ENCODE measurements around the gene CACNG3.

- TF ChIP-seq POLR2AphosphoS5 (IDR thresholded peaks at IDR 0.05) (no peak), CTCF (IDR thresholded peaks at IDR 0.05) (no peak)
Measured at GRCh38 chr16:24232936-24233335, 23.2 kb upstream of the CACNG3 start.
